NCI-H446 treated with DMSO at 0.1 percent for 48 hours (cell line): Measurements from ENCODE around the gene OSBPL6.
A peak's percentile ranks its signal among the peaks of the same experiment; 100 is the strongest.

Experiments used
- DNase-seq: peaks from one replicate; lab custom pipeline; 2025; lab: John Stamatoyannopoulos, UW

The OSBPL6 gene

DNA sequence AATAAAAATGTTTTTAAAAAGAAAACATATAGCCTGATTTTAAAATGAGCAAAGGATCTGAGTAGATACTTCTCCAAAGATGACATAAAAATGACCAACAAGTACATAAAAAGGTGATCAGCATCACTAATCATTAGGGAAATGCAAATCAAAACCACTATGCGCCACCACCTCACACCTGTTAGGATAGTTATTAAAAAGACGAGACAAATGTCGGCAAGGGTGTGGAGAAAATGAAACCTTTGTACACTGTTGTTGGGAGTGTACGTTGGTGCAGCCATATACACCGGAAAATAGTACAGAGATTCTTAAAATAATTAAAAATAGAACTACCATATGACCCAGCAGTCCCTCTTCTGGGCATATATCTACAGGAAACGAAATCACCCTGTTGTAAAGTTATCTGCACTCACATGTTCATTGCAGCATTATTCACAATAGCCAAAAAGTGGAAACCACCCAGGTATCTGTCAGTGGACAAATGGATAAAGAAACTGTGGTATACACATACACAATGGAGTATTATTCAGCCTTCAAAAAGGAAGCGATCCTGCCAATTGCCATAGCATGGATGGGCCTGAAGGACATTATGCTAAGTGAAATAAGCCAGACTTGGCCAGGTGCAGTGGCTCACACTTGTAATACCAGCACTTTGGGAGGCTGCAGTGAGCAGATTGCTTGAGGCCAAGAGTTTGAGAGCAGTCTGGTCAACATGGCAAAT, 165.0 kb downstream of the OSBPL6 start:
- no peak for DNase-seq

DNA sequence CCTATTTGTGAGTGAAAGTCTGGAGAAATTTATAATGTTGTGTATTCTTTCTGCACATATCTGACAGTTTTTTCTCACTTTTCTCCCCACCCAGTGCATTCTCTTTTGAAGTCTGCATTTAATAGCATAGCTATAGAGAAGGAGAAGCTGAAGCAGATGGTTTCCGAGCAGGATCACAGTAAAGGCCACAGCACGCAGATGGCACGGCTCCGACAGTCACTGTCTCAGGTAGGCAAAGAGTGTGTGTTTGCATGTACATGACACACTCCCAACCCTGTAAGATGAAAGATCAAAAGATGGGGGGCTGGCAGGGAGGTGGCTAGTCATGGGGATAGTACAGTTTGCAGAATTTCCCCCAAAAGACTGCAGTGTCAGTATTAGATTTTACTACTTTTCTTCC, 167.3 kb downstream of the OSBPL6 start:
- DNase-seq: no peak

DNA sequence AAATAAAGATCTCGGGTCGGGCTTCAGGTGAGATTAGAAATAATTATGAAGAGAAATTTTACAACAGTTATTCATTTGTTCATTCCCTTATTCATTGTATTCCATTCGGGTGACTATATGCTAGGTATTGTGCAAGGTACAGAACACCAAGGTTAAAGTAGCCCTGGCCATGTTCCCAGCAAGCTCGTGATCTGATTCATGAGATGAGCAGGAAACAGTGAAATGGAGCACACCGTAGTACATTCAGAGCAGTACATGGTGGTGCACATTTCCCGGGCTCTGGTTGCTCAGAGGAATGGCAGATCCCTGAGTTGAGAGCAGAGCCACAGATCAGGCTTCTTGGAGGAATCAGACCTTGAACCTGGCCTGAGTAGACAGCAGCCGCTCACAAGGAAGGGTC, 168.9 kb downstream of the OSBPL6 start:
- DNase-seq: no peak

DNA sequence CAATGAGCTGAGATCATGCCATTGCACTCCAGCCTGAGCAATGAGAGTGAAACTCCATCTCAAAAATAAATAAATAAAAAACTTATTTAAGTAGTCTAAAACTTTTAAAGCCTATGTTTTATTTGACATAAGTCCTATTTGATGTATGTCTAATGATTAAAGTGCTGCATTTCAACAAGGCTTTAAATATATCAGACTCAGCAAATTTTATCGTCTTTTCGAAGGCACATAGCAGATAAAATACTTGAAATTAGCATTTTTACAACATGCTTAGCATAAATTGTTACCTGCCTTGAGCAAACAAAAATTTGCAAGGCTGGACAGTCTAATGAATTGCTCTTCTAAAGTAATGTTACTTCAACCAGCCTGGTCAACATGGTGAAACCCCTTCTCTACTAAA, 170.8 kb downstream of the OSBPL6 start:
- no peak for DNase-seq

DNA sequence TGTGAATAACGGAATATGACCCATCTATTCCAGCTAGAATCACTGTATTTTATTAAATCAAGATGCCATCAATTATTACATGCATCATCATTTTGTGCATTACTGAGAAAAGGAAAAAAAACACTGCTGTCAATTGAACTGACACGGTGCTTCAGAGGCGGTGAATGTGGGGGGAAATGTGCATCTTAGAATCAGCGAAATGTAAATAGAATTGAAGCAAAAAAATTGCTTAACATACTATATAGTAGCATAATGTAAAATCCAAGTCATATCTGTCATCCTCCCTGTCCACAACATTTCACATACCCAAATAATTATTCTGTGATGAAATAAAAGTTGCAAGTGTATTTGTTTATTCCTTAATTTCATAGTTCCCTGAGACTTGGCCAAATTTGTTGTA, 172.1 kb downstream of the OSBPL6 start:
- no peak for DNase-seq

DNA sequence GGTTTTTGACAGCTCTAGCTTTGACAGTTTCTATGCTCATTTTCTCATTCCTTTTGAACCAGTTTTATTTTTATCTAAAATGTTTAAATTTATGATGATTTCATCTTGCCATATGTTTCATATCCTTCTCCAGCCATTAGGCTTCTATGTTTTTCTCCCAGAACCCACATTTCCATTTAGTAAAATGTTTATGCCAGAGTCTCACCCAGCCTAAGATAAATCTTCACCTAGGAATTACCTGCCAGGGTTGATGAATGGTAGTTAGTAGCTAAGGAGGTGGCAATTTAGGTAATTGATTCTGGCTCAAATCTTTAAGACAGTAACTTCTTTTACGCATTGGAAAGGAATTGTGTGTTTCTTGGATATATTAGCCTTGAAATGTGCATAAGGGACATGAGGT, 173.0 kb downstream of the OSBPL6 start:
- DNase-seq: no peak

DNA sequence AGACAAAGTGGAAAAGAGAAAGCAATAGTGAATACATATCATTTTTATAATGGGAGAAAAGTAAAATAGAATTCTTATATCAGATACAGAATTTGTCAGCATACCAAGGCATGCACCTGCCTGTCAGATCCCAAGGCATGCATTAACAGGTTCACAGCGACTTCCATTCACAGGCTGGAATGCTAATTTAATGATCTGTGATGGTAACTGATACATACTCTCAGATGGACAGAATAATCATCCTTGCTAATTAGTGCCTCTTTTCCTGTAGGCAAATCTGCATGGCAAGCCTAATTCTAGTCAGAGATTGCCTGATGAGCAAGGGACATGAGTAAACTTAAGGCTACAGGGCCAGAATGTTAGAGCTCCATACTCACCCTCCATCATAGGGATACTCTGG, 180.6 kb downstream of the OSBPL6 start:
- DNase-seq: no peak

DNA sequence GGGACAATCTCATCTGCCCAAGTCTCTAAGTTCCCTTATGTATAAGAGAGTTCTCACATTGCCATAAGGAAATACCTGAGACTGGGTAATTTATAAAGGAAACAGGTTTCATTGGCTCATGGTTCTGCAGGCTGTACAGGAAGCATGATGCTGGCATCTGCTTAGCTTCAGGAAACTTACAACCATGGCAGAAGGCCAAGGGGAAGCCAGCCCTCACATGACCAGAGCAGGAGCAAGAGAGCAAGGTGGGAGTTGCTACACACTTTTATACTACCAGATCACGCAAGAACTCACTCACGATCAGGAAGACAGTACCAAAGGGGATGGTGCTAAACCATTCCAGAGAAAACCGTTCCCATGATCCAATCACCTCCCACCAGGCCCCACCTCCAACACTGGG, 182.7 kb downstream of the OSBPL6 start:
- DNase-seq: no peak

DNA sequence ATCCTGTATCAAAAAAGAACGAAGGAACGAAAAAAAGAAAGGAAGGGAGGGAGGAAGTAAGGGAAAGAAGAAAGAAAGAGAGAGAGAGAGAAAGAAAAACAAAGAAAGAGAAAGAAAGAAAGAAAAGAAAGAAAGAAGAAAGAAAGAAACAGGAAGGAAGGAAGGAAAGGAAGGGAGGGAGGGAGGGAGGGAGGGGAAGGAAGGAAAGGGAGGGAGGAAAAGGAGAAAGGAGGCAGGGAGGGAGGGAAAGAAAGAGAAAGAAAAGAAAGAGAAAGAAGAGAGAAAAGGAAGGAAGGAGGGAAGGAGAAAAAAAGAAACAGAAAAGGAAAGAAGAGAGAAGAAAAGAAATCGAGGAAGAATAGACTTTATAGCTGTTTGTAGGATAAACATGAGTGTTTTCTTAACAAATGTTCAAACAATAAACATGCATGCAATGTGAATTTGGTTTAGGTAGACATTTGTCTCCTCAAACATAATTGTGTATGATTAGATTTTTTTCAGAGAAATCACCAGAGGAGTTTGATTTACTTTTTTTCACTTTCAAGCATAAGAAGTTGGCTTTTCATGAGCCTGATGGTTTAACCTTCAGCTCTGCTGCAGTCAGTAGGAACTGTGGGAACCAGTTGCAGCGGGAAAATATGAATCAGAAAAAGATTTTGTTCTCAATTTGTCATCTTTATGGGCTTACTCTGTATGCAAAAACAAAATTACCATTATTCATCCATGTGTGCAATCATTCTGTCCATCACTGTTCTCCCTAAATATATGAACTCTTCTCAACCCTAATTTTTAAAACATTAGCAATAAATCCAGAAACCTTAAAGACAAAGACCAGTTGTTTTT, 185.1 kb downstream of the OSBPL6 start:
- no peak for DNase-seq

DNA sequence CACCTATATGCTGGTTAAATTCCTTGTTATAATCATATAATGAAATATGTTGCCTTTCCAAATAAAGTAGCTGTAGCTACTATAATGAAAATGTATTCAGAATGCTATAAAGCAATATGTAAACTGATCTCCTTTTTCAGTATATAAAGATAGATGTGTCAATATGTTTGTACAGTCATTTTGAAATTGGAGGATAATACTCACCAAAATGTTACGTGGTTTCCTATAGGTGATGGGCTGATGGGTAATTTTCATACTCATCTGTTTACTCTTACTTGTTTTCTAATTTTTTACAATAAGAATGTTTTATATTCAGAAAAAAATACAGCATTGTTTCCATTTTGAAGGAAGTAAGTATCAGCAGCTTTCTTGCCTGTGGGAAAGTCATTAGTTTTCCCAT, 186.5 kb downstream of the OSBPL6 start:
- no peak for DNase-seq

DNA sequence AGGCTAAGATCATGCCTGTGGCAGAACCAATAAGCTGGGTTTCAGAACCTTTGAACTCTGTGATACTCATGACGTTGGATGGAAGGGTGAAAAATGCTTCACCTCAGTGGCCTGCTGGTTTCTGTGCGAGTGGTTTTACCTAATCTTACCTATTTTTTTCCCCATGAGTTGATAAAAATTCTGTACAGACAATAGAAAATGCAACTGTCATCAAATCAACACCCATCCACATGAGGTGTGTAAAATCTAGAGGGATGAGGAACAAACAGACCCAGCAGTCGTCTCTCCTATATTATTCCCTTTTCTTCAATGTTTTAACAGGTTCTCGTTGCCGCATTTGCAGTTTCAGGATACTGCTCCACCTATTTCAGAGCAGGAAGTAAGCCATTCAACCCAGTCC, 189.4 kb downstream of the OSBPL6 start:
- DNase-seq: no peak

DNA sequence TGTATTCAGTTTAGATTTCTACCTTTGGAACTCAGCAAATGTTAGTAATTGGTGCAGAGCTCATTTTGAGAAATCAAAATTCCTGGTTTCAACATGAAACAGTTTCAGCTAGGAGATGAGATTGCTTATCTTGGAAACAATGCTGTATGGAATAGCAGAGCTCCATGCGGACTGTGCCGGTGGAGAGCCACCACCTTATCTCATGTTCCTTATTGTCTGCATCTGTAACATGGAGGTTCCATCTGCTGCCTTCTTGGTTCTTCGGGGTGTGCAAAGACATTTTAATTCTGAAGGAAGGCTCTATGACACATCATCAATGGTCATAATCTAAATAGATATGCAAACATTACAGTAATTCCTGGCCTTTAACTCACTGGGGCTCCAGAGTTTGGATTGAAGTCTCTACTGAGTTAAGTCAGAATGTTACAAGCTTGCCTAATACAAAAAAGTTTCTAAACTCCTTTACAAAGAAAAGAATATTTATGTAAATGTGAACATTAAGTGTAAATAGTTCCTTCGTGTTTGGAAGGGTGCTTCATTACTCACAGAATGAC, 191.4 kb downstream of the OSBPL6 start:
- no peak for DNase-seq

DNA sequence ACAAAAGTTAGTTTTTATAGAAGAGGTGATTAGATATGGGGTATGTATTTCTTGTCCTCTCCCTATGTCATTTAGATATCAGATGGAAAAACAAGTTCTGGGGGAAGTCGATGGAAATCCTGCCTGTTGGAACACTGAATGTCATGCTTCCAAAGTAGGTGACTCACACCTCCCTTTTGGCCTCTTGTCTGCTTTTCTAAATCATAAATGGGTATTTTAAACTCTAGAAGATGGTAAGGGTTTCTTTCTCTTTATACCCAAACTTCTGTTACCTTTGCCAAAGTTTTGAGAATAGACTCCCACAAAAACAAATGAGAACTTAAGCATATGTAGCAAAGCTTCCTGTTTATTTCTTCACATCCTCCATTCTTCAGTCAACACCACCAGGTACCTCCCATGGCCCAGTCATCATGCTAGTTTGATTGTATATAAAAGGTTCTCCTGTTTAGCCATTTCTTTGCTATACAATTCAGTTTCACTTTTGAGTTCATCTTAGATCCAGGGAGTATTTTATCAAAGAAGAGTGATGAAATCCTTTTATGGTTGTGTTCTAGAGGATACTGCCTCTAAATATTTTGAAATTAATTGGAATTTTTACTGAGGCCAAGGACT, 192.8 kb downstream of the OSBPL6 start:
- DNase-seq: no peak

DNA sequence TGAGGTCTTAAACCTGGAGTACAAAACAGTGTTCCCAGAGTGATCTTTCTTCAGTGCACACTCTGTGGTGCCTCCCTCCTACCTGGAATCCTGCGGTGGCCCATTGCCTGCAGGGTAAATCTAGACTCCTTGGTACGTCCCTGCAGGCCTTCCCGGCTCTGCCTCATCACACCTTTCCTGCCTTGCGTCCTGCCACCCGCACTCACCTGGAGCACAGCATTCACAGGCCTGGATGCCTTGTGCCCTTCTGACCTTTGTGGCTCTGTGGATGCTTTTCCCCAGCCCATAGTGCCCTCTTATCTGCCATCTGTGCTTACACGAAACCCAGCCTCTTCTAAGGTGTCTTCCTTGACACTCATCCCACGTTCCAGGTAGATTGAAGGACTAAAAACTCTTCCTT, 194.0 kb downstream of the OSBPL6 start:
- no peak for DNase-seq

DNA sequence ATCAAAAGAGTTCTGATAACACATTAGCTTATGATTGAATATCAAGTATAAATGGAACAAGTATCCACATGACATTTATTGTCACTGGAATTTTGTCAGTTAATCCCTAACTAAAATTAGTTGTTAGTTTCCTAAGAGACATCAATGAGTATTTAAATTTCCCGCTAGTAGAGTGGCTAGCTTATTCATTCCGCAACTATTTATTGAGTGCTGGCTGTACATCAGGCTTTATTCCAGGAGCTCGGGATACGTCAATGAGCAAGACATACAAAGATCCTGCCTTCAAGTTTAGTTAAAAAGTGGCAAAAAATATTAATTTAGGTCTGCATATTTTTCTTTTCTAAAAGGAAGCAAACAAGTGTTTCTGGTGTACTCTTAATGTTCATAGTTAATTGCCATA, 197.4 kb downstream of the OSBPL6 start:
- no peak for DNase-seq

DNA sequence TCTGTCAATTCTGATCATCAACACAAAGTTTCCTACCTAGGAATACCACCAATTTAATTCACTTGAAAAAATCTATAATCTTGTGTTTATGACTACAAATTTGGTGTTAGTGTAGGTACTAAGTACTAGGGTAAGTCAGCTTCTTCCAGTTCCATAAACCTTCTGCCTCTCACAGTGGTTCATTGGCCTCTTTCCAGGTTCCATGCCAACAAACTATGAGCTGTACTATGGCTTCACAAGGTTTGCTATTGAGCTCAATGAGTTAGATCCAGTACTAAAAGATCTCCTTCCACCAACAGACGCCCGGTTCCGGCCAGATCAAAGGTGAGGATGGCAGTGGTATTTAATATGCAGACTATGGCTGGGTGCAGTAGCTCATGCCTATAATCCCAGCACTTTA, 197.9 kb downstream of the OSBPL6 start:
- DNase-seq: no peak

DNA sequence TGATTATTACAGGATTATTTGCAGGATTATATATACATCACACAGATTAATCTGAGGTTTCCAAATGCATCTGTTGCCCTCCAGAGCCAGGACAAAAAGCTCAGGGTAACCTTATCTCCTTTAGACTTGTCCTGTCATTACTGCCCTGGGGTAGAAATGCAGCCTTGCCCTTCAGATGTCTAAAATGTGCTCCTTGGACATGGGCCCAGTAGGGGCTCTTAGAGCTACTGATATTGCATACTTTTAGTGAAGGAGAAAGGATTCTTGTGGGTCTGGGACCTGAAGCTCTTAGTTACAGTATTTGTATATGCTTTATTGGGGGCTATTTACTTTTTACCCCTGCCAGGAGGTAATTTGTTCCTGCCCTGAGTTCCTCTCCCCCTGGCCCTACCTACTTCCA, 200.5 kb downstream of the OSBPL6 start:
- DNase-seq: no peak

DNA sequence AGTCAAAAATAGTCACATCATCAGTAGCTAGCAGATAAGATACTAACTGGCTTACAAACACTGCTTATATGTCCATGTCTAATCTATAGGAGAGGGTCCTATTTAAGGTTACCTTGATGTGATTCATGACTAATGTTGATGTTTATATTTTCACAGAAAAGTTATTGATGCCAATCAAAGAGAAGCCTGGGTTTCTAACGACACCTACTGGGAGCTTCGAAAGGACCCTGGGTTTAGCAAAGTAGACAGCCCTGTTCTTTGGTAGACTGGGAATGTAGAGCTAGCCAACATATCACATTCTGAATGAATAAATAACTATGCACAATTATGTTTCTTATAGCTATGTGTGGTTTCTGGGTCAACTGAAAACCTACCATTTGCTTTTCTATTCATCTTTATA, 201.0 kb downstream of the OSBPL6 start:
- DNase-seq: no peak

DNA sequence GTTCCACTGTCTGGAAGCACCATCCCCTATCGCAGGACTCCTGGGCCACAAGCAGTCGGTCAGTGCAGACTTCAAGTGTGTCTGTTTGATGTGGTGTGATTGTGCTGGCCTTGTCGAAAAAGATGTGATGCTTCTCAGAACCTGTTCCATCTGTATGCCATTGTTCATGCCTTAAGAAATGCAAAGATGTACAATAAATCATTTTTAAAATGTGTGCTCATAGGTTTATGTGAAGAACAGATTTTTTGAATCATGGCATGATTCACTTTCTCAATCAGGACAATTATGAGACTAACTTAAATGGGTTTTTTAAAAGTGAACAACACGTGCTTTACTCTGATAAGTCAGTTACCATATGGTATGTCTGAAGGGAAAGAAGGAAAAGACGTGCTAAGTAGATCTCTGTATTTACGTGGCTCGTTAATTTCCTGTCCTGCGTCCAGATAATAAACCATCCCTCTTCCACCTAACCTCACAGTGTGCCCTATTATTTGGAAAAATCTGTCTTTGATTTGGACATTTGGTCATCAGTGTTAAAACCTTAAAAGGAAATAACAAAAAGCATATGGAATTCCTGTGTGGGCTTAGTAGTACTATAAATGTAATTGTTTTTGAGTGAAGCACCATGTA, 201.7 kb downstream of the OSBPL6 start:
- DNase-seq: no peak

DNA sequence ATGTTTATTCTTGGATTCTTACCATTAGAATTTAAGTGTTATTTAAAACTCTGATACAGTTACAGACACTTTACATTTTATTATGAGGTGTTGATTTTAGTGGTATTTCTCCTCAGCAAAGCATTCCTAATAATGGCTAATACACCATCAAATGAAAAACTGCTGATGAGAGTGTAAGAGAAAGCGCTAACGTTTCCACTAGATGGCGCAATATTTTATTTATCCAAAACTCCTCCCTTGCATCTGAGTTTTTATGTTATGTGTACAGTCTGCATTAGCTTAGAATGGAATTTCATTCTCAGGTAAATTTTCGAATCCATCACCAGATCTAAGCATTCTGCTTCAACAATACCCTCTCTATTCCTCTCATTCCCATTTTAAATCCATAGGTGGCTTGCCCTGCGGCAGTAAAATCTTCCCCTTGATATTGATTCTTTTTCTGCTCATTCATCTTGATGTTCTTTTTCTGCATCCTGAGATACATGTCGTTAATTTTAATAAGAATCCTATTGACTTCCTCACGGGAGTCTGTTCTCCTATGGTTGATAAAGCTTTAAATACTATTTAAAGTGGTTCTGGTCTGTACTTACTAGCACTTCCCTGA, 202.8 kb downstream of the OSBPL6 start:
- peak; percentile 1 for DNase-seq

DNA sequence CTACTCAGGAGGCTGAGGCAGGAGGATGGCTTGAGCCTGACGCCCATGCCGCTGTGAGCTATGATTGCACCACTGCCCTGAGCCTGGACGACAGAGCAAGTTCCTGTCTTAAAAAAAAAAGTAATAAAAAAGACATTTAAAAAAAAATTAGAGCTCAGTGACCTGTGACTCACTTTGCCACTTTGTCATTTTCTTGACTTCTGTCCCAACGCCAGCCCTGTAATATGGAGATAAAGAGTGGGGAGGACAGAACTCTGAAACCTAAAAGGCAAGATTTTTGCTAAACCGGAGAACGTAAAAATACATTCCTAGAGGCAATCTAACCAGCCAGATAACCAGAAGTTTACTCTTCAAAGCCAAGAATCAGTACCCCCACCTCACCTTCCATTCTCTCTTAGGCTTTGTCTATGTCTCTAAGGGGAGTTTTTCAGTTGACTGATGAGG, 207.7 kb downstream of the OSBPL6 start:
- no peak for DNase-seq
